Stomach (tissue), 9 donors: ENCODE results near the gene EIF2B5. TPM values are rescaled to one million over a fixed set of nuclear protein-coding genes. Genes with fewer than 3 reads are reported as not detected.

Experiments used
- DNase-seq, 2 donors: peaks; one replicate each; pipeline versions ENCODE4 v3.0.0 to v3.0.0-alpha.2; 2013 to 2019
- H3K27ac ChIP-seq, 5 donors: fragments of 200-600 bp in 4 of 5; sonication (generic) in 4 of 5; one replicate each; pipeline ENCODE4 v1.5.1; 2013 to 2019; ENCODE audit warnings: mild to moderate bottlenecking in 1 of 5, moderate library complexity in 1 of 5
- H3K27me3 ChIP-seq, 3 donors: fragments of 200-600 bp; sonication (generic); one replicate each; pipeline ENCODE4 v1.5.1; 2017 to 2019; ENCODE audit warnings: mixed run types in 1 of 3
- H3K36me3 ChIP-seq, 4 donors: fragments of 200-600 bp; sonication (generic); 1 replicate in 3 of 4; 2 replicates in 1 of 4; pipeline ENCODE4 v1.5.1; 2016 to 2019
- H3K4me1 ChIP-seq, 4 donors: fragments of 200-600 bp; sonication (generic); one replicate each; pipeline ENCODE4 v1.5.1; 2016 to 2019
- H3K4me3 ChIP-seq, 4 donors: fragments of 200-600 bp; sonication (generic) in 3 of 4; one replicate each; pipeline ENCODE4 v1.5.1; 2016 to 2019; ENCODE audit warnings: mild to moderate bottlenecking in 1 of 4
- H3K9me3 ChIP-seq, 4 donors: fragments of 200-600 bp; sonication (generic); one replicate each; pipeline ENCODE4 v1.5.1; 2016 to 2019
- CTCF ChIP-seq, 7 experiments: fragments of 450-650 bp in 4 of 7; fragments of 200-600 bp in 3 of 7; sonication (generic) in 3 of 7; IDR thresholded peaks; one replicate each; pipeline ENCODE4 v1.5.1; 2016 to 2019; ENCODE audit warnings: antibody characterized with exemption in 7 of 7, control low read depth in 2 of 7, mild to moderate bottlenecking in 1 of 7
- EP300 ChIP-seq: sonication (generic); formaldehyde crosslinking; IDR thresholded peaks from one replicate; pipeline ENCODE4 v1.6.1; 2017; ENCODE audit warnings: antibody characterized with exemption
- POLR2A ChIP-seq, 4 donors: fragments of 450-650 bp; IDR thresholded peaks; one replicate each; pipeline ENCODE4 v1.6.1; 2016; ENCODE audit warnings: antibody characterized with exemption in 4 of 4, control low read depth in 2 of 4, mild to moderate bottlenecking in 1 of 4, moderate library complexity in 1 of 4
- POLR2AphosphoS5 ChIP-seq, 3 donors: sonication (generic); formaldehyde crosslinking; IDR thresholded peaks; one replicate each; pipeline ENCODE4 v1.6.1; 2016; ENCODE audit warnings: antibody characterized with exemption in 3 of 3
- WGBS, 5 donors: extraction: QIAGEN DNeasy Blood & Tissue Kit in 3 of 5; methylation state at CpG; one replicate each; pipeline versions ENCODE4 v1.1.5 to v1.1.7; 2013 to 2018; 5-methylcytosine and 5-hydroxymethylcytosine counted together
- intact Hi-C: fragments of 100-400 bp; cut with DNase I; formaldehyde crosslinking; loops from one replicate; pipeline ENCODE4 v1.15.1; 2023; ENCODE audit warnings: low total_unique reads
- polyA plus RNA-seq, 3 donors: library from polyadenylated mRNA; stranded (reverse); fragments of 200-250 nt; gene quantifications; one replicate each; pipeline ENCODE4 v1.2.3, GENCODE V29; 2013
- total RNA-seq, 5 donors: library from RNA; depleted of rRNA; stranded (reverse); fragments of >200 nt; gene quantifications; one replicate each; pipeline versions ENCODE4 v1.1.0 to v1.2.3, GENCODE V29; 2014 to 2016
- donor health status: healthy with polysubstance abuse.
- donor health status: Bipolar disorder and iron deficiency.
- donor health status: healthy.

The EIF2B5 gene
- total and polyA plus RNA-seq, 8 donors = 1.4 to 113 (median 35.1) TPM

- H3K27ac ChIP-seq = peak overlapping the region; percentile 91 to 94 (median 93)
- intact Hi-C loops = loop anchor here (10.0 kb wide), 1 partner anchor 239 kb away; no protein-coding TSS in a partner anchor
- no peaks in the 10 kb centered on the region for H3K9me3 ChIP-seq
- H3K36me3 ChIP-seq = peaks cover 0 to 21% (median 18%) of the 10 kb centered on the region in 4 donors
- 1 to 2% (median 1%) methylated on average over 33 to 37 of the region's 37 CpGs for WGBS, 5 donors
- TF ChIP-seq POLR2A (IDR thresholded peaks at IDR 0.05) (no peak), POLR2AphosphoS5 (IDR thresholded peaks at IDR 0.05) (peak; percentile 65 to 75 (median 65)), EP300 (no peak), CTCF (IDR thresholded peaks at IDR 0.05) (peak in 1 of 7 experiments; percentile 8)
- H3K4me1 ChIP-seq = peaks cover 21 to 35% (median 28%) of the 10 kb centered on the region in 4 donors
- no peaks in the 10 kb centered on the region for H3K27me3 ChIP-seq
- H3K4me3 ChIP-seq = peak overlapping the region; percentile 84 to 98 (median 94)
- peak; percentile 84 to 94 for DNase-seq
Measured at GRCh38 chr3:184133840-184134745, 1.1 kb upstream of the EIF2B5 start.

- H3K4me3 ChIP-seq = peak overlapping the region; percentile 84 to 98 (median 94)
- H3K27ac ChIP-seq = peak overlapping the region; percentile 91 to 94 (median 93)
- DNase-seq = peak in 1 of 2 donors; percentile 35
- H3K9me3 ChIP-seq = no peaks in the 10 kb centered on the region
- H3K4me1 ChIP-seq = peaks cover 21 to 35% (median 28%) of the 10 kb centered on the region in 4 donors
- H3K27me3 ChIP-seq = no peaks in the 10 kb centered on the region
- 0 to 5% (median 0%) methylated on average over 9 to 21 of the region's 21 CpGs for WGBS, 5 donors
- intact Hi-C loops = loop anchor here (10.0 kb wide), 1 partner anchor 240 kb away; no protein-coding TSS in a partner anchor
- TF ChIP-seq POLR2A (IDR thresholded peaks at IDR 0.05) (no peak), POLR2AphosphoS5 (IDR thresholded peaks at IDR 0.05) (no peak)
- peaks cover 5 to 28% (median 24%) of the 10 kb centered on the region in 4 donors for H3K36me3 ChIP-seq
Measured at GRCh38 chr3:184134746-184135148, 411 bp upstream of the EIF2B5 start.

- WGBS, 5 donors = 2 to 3% (median 2%) methylated on average over 9 of the region's 9 CpGs
- intact Hi-C loops = loop anchor here (10.0 kb wide), 1 partner anchor 241 kb away; no protein-coding TSS in a partner anchor
- Histone ChIP-seq H3K4me3 (peak overlapping the region; percentile 84 to 98 (median 94)), H3K9me3 (no peaks in the 10 kb centered on the region), H3K27ac (peak overlapping the region; percentile 91 to 94 (median 93)), H3K4me1 (peaks cover 21 to 35% (median 28%) of the 10 kb centered on the region in 4 donors), H3K36me3 (peaks cover 16 to 39% (median 36%) of the 10 kb centered on the region in 4 donors), H3K27me3 (no peaks in the 10 kb centered on the region)
- TF ChIP-seq EP300 (no peak), POLR2AphosphoS5 (IDR thresholded peaks at IDR 0.05) (no peak), POLR2A (IDR thresholded peaks at IDR 0.05) (no peak), CTCF (IDR thresholded peaks at IDR 0.05) (no peak)
- DNase-seq = no peak
Measured at GRCh38 chr3:184135911-184136260, 728 bp downstream of the EIF2B5 start.

GRCh38 chr3:184140436-184140835, 5.3 kb downstream of the EIF2B5 start:
- Histone ChIP-seq H3K4me1 (peaks cover 19 to 36% (median 32%) of the 10 kb centered on the region in 4 donors), H3K36me3 (peaks cover 56 to 84% (median 81%) of the 10 kb centered on the region in 4 donors), H3K9me3 (no peaks in the 10 kb centered on the region), H3K27me3 (no peaks in the 10 kb centered on the region), H3K27ac (no peak overlapping the region), H3K4me3 (no peak overlapping the region)
- 86 to 95% (median 90%) methylated on average over 10 of the region's 10 CpGs for WGBS, 5 donors
- DNase-seq = no peak
- TF ChIP-seq CTCF (IDR thresholded peaks at IDR 0.05) (no peak), POLR2A (IDR thresholded peaks at IDR 0.05) (no peak), POLR2AphosphoS5 (IDR thresholded peaks at IDR 0.05) (no peak), EP300 (no peak)
- intact Hi-C loops = loop anchor here (5.0 kb wide), 1 partner anchor 112 kb away; no protein-coding TSS in a partner anchor
